Measurements from ENCODE around the gene RIN1.
"Not testable (repeated sequence)": the region's sequence is repeated elsewhere in the genome, so short reads cannot be mapped to it uniquely, and the experiment has no call there.

RIN1 gene

GRCh38 chr11:66363805-66364535, 27.7 kb upstream of the RIN1 start:
- Mint-ChIP-seq H3K4me1 (no peaks in the 10 kb centered on the region), H3K4me3 (no peak overlapping the region), H3K36me3 (peaks cover 2% of the 10 kb centered on the region)

GRCh38 chr11:66363187-66363601, 27.0 kb upstream of the RIN1 start:
- H3K27ac Mint-ChIP-seq = no peak overlapping the region
- H3K27me3 Mint-ChIP-seq = no peaks in the 10 kb centered on the region
- H3K4me1 Mint-ChIP-seq = no peaks in the 10 kb centered on the region
- no peaks in the 10 kb centered on the region for H3K9me3 Mint-ChIP-seq
- H3K36me3 Mint-ChIP-seq = peaks cover 2% of the 10 kb centered on the region
- H3K4me3 Mint-ChIP-seq = no peak overlapping the region

More at GRCh38 chr11:66363805-66364535, 27.7 kb upstream of the RIN1 start:
- no peaks in the 10 kb centered on the region for H3K27me3 Mint-ChIP-seq
- no peak overlapping the region for H3K27ac Mint-ChIP-seq
- H3K9me3 Mint-ChIP-seq = no peaks in the 10 kb centered on the region

GRCh38 chr11:66362481-66363147, 26.4 kb upstream of the RIN1 start:
- Mint-ChIP-seq H3K27ac (no peak overlapping the region), H3K36me3 (peaks cover 2% of the 10 kb centered on the region), H3K4me1 (no peaks in the 10 kb centered on the region), H3K27me3 (no peaks in the 10 kb centered on the region), H3K9me3 (no peaks in the 10 kb centered on the region), H3K4me3 (no peak overlapping the region)

GRCh38 chr11:66361502-66361941, 25.3 kb upstream of the RIN1 start:
- H3K27me3 Mint-ChIP-seq = no peaks in the 10 kb centered on the region
- no peak overlapping the region for H3K4me3 Mint-ChIP-seq
- H3K4me1 Mint-ChIP-seq = no peaks in the 10 kb centered on the region
- no peak overlapping the region for H3K27ac Mint-ChIP-seq
- peaks cover 2% of the 10 kb centered on the region for H3K36me3 Mint-ChIP-seq
- no peaks in the 10 kb centered on the region for H3K9me3 Mint-ChIP-seq

- no peak overlapping the region for H3K4me3 Mint-ChIP-seq
- H3K27me3 Mint-ChIP-seq = no peaks in the 10 kb centered on the region
- no peaks in the 10 kb centered on the region for H3K9me3 Mint-ChIP-seq
- no peak overlapping the region for H3K27ac Mint-ChIP-seq
- no peaks in the 10 kb centered on the region for H3K4me1 Mint-ChIP-seq
- peaks cover 2% of the 10 kb centered on the region for H3K36me3 Mint-ChIP-seq
Observed at GRCh38 chr11:66360406-66361073, 24.3 kb upstream of the RIN1 start.

- Mint-ChIP-seq H3K36me3 (peaks cover 2% of the 10 kb centered on the region), H3K27ac (no peak overlapping the region), H3K4me1 (no peaks in the 10 kb centered on the region), H3K4me3 (no peak overlapping the region), H3K27me3 (no peaks in the 10 kb centered on the region), H3K9me3 (no peaks in the 10 kb centered on the region)
Observed at GRCh38 chr11:66359662-66360087, 23.4 kb upstream of the RIN1 start.

- H3K27ac Mint-ChIP-seq, H3K36me3 Mint-ChIP-seq, H3K9me3 Mint-ChIP-seq, H3K27me3 Mint-ChIP-seq, H3K4me3 Mint-ChIP-seq: not testable (repeated sequence)
- H3K4me1 Mint-ChIP-seq = peaks cover 18% of the 10 kb centered on the region
Observed at GRCh38 chr11:66350560-66351235, 14.5 kb upstream of the RIN1 start.

GRCh38 chr11:66349084-66349386, 12.8 kb upstream of the RIN1 start:
- Mint-ChIP-seq H3K36me3 (peaks cover 3% of the 10 kb centered on the region), H3K9me3 (no peaks in the 10 kb centered on the region), H3K4me1 (peaks cover 28% of the 10 kb centered on the region), H3K4me3 (no peak overlapping the region), H3K27me3 (no peaks in the 10 kb centered on the region), H3K27ac (peak overlapping the region; percentile 35)

- H3K27me3 Mint-ChIP-seq = no peaks in the 10 kb centered on the region
- no peaks in the 10 kb centered on the region for H3K9me3 Mint-ChIP-seq
- H3K4me1 Mint-ChIP-seq = peaks cover 39% of the 10 kb centered on the region
- peak within 1 kb of the TSS; percentile 86 for H3K4me3 Mint-ChIP-seq
- H3K36me3 Mint-ChIP-seq = no peaks in the 10 kb centered on the region
- H3K27ac Mint-ChIP-seq = peak within 1 kb of the TSS; percentile 99
Observed at GRCh38 chr11:66347425-66348276, 11.4 kb upstream of the RIN1 start, which contains the start of gene B4GAT1. TSS of gene B4GAT1 (minus strand) at chr11:66347629. CDS start at chr11:66347545, 84 bp downstream.

- no peaks in the 10 kb centered on the region for H3K36me3 Mint-ChIP-seq
- H3K4me3 Mint-ChIP-seq = peak overlapping the region; percentile 71
- H3K9me3 Mint-ChIP-seq = no peaks in the 10 kb centered on the region
- peaks cover 41% of the 10 kb centered on the region for H3K4me1 Mint-ChIP-seq
- H3K27me3 Mint-ChIP-seq = no peaks in the 10 kb centered on the region
- H3K27ac Mint-ChIP-seq = no peak overlapping the region
Observed at GRCh38 chr11:66346476-66347424, 10.5 kb upstream of the RIN1 start.

GRCh38 chr11:66345316-66345649, 9.0 kb upstream of the RIN1 start:
- Mint-ChIP-seq H3K27me3 (no peaks in the 10 kb centered on the region), H3K9me3 (no peaks in the 10 kb centered on the region), H3K4me1 (peaks cover 41% of the 10 kb centered on the region), H3K36me3 (peaks cover 4% of the 10 kb centered on the region), H3K27ac (peak overlapping the region; percentile 93), H3K4me3 (peak overlapping the region; percentile 97)

GRCh38 chr11:66344550-66345315, 8.5 kb upstream of the RIN1 start, which contains the start of gene BRMS1:
TSS of gene BRMS1 (minus strand) at chr11:66345104. CDS start at chr11:66342234, 2,870 bp downstream.
- H3K27ac Mint-ChIP-seq = peak within 1 kb of the TSS; percentile 93
- H3K27me3 Mint-ChIP-seq = no peaks in the 10 kb centered on the region
- H3K36me3 Mint-ChIP-seq = peaks cover 4% of the 10 kb centered on the region
- H3K4me3 Mint-ChIP-seq = peak within 1 kb of the TSS; percentile 97
- peaks cover 41% of the 10 kb centered on the region for H3K4me1 Mint-ChIP-seq
- no peaks in the 10 kb centered on the region for H3K9me3 Mint-ChIP-seq

- no peaks in the 10 kb centered on the region for H3K9me3 Mint-ChIP-seq
- no peaks in the 10 kb centered on the region for H3K27me3 Mint-ChIP-seq
- peak overlapping the region; percentile 20 for H3K27ac Mint-ChIP-seq
- peaks cover 4% of the 10 kb centered on the region for H3K36me3 Mint-ChIP-seq
- peak overlapping the region; percentile 97 for H3K4me3 Mint-ChIP-seq
- peaks cover 35% of the 10 kb centered on the region for H3K4me1 Mint-ChIP-seq
Observed at GRCh38 chr11:66343176-66343575, 6.9 kb upstream of the RIN1 start.
